Measurements from ENCODE around the gene SLC23A1. TPM values are rescaled to one million over a fixed set of nuclear protein-coding genes. Genes with fewer than 3 reads are reported as not detected.

SLC23A1 gene
- total and polyA plus RNA-seq, 2 of the 13 experiments (the other 11 are each of a cell fraction or from before 2014, with no cell fraction given): 6.0 to 6.6 TPM

GRCh38 chr5:139388198-139388821 is 5.2 kb upstream of the SLC23A1 start (continued):
- peak; percentile 27; the same call in 1 of the 2 replicates for TF ChIP-seq MAZ (IDR thresholded peaks at IDR 0.05; ENCODE audit: borderline replicate concordance, low read depth, low read length)
- peak; percentile 60; the same call in 1 of the 2 replicates for TF ChIP-seq MAZ (CRISPR knock-in tag; IDR thresholded peaks at IDR 0.05; ENCODE audit: low read depth)
- peak; percentile 58 for TF ChIP-seq TEAD3 (CRISPR knock-in tag; optimal IDR thresholded peaks at IDR 0.05; ENCODE audit: borderline replicate concordance)
- no peak for TF ChIP-seq ZNF773 (CRISPR knock-in tag; IDR thresholded peaks at IDR 0.05; ENCODE audit: borderline replicate concordance)
- 0 out of 2 replicates have a peak, but pooled peaks have one; percentile 17 for TF ChIP-seq ZNF574 (CRISPR knock-in tag; IDR thresholded peaks at IDR 0.05)
- peak; percentile 57; the same call in 1 of the 2 replicates for TF ChIP-seq HOXA3 (CRISPR knock-in tag; IDR thresholded peaks at IDR 0.05)
- peak; percentile 95 for TF ChIP-seq BCL3 (CRISPR knock-in tag; IDR thresholded peaks at IDR 0.05)
- peak; percentile 12 for TF ChIP-seq ZNF407 (CRISPR knock-in tag; IDR thresholded peaks at IDR 0.05; ENCODE audit: not compliant biosample characterization)
- 0 out of 2 replicates have a peak, but pooled peaks have one; percentile 73 for TF ChIP-seq ZBTB42 (CRISPR knock-in tag; IDR thresholded peaks at IDR 0.05)
- TF ChIP-seq SMAD9 (CRISPR knock-in tag; IDR thresholded peaks at IDR 0.05): no peak
- peak; percentile 50; the same call in 1 of the 2 replicates for TF ChIP-seq ZBTB7A (CRISPR knock-in tag; IDR thresholded peaks at IDR 0.05)
- TF ChIP-seq GMEB1 (CRISPR knock-in tag; IDR thresholded peaks at IDR 0.05; ENCODE audit: borderline replicate concordance): peak; percentile 32; the same call in 1 of the 2 replicates
- no peak for TF ChIP-seq HNRNPLL (IDR thresholded peaks at IDR 0.05; ENCODE audit: low read depth, low read length, poor library complexity, severe bottlenecking)
- peak; percentile 14; the same call in 1 of the 2 replicates for TF ChIP-seq ZNF143 (CRISPR knock-in tag; IDR thresholded peaks at IDR 0.05)

All from HepG2 (cell line).